CD14-positive monocyte (primary cell): Measurements from ENCODE around the gene GGA2. TPM values are rescaled to one million over a fixed set of nuclear protein-coding genes. Genes with fewer than 3 reads are reported as not detected.
"Not testable (repeated sequence)": the region's sequence is repeated elsewhere in the genome, so short reads cannot be mapped to it uniquely, and the experiment has no call there.

Experiments
- DNase-seq, 3 donors: peaks; one replicate each; pipeline ENCODE4 v3.0.0-alpha.2; 2011 to 2022
- H2AFZ ChIP-seq: 2 replicates; pipeline ENCODE4 v1.6.0; 2012; ENCODE audit warnings: mild to moderate bottlenecking, low read depth, low read length, inconsistent platforms; ENCODE audit not compliant: insufficient read depth, poor library complexity, severe bottlenecking
- H3K27ac ChIP-seq, 2 donors: 1 replicate in 1 of 2; 2 replicates in 1 of 2; pipeline ENCODE4 v1.5.1; 2012 to 2013; ENCODE audit warnings: low read length in 2 of 2, control low read depth in 1 of 2, inconsistent platforms in 1 of 2, low read depth in 1 of 2, mild to moderate bottlenecking in 1 of 2
- H3K27me3 ChIP-seq, 2 donors: one replicate each; pipeline versions ENCODE4 v1.6.0 to v1.6.1; 2011 to 2013; ENCODE audit warnings: low read length in 2 of 2; ENCODE audit not compliant: control insufficient read depth in 2 of 2, insufficient read depth in 2 of 2
- H3K36me3 ChIP-seq, 2 donors: replicated peaks in 1 of 2; 1 replicate in 1 of 2; 2 replicates in 1 of 2; pipeline versions ENCODE4 v1.5.1 to v1.6.1; 2012 to 2013; ENCODE audit warnings: low read length in 2 of 2, control low read depth in 1 of 2, inconsistent platforms in 1 of 2, mild to moderate bottlenecking in 1 of 2; ENCODE audit not compliant: insufficient read depth in 2 of 2, control insufficient read depth in 1 of 2
- H3K4me1 ChIP-seq, 2 donors: 1 replicate in 1 of 2; 2 replicates in 1 of 2; pipeline versions ENCODE4 v1.5.1 to v1.6.1; 2012 to 2013; ENCODE audit warnings: low read length in 2 of 2, control low read depth in 1 of 2, inconsistent platforms in 1 of 2, mild to moderate bottlenecking in 1 of 2, moderate library complexity in 1 of 2; ENCODE audit not compliant: insufficient read depth in 2 of 2, control insufficient read depth in 1 of 2
- H3K4me2 ChIP-seq: replicated peaks from 2 replicates; pipeline ENCODE3; 2012; ENCODE audit warnings: low read length, moderate library complexity, mild to moderate bottlenecking; ENCODE audit not compliant: poor library complexity, severe bottlenecking; ENCODE audit errors: extremely low read depth
- H3K4me3 ChIP-seq, 3 experiments: fragments of 200-600 bp in 1 of 3; sonication (generic) in 1 of 3; replicated peaks in 1 of 3; 1 replicate in 2 of 3; 2 replicates in 1 of 3; pipeline ENCODE4 v1.5.1; 2011 to 2013; ENCODE audit warnings: low read length in 3 of 3, mild to moderate bottlenecking in 3 of 3, control low read depth in 2 of 3, low read depth in 2 of 3, inconsistent platforms in 1 of 3, moderate library complexity in 1 of 3
- H3K79me2 ChIP-seq: 2 replicates; pipeline ENCODE4 v1.6.0; 2012; ENCODE audit warnings: mild to moderate bottlenecking, control low read depth, inconsistent platforms, low read length, moderate library complexity; ENCODE audit not compliant: insufficient read depth
- H3K9ac ChIP-seq: 2 replicates; pipeline ENCODE4 v1.6.0; 2017; ENCODE audit warnings: low read length, mild to moderate bottlenecking; ENCODE audit not compliant: insufficient read depth, poor library complexity, severe bottlenecking
- H3K9me3 ChIP-seq, 2 donors: replicated peaks in 1 of 2; 1 replicate in 1 of 2; 2 replicates in 1 of 2; pipeline versions ENCODE4 v1.5.1 to v1.6.1; 2012 to 2013; ENCODE audit warnings: low read length in 2 of 2, control low read depth in 1 of 2; ENCODE audit not compliant: control insufficient read depth in 1 of 2, insufficient read depth in 1 of 2
- H4K20me1 ChIP-seq: 2 replicates; pipeline ENCODE4 v1.6.0; 2012; ENCODE audit warnings: mild to moderate bottlenecking, low read length, control low read depth, moderate library complexity; ENCODE audit not compliant: insufficient read depth
- H3K27ac Mint-ChIP-seq, 7 donors: one replicate each; pipeline ENCODE4 v1.8.0; 2020; ENCODE audit warnings: mild to moderate bottlenecking in 7 of 7, mixed read lengths in 7 of 7, moderate library complexity in 6 of 7, inconsistent platforms in 2 of 7
- H3K27me3 Mint-ChIP-seq, 3 donors: one replicate each; pipeline ENCODE4 v1.8.0; 2021 to 2022; ENCODE audit warnings: low read depth in 3 of 3, mild to moderate bottlenecking in 3 of 3, mixed read lengths in 3 of 3, moderate library complexity in 3 of 3, inconsistent platforms in 1 of 3
- H3K36me3 Mint-ChIP-seq, 2 donors: one replicate each; pipeline ENCODE4 v1.8.0; 2020; ENCODE audit warnings: mixed read lengths in 2 of 2, inconsistent platforms in 1 of 2, mild to moderate bottlenecking in 1 of 2
- H3K4me1 Mint-ChIP-seq: one replicate; pipeline ENCODE4 v1.8.0; 2020; ENCODE audit warnings: mild to moderate bottlenecking, mixed read lengths
- H3K4me3 Mint-ChIP-seq, 2 donors: one replicate each; pipeline ENCODE4 v1.8.0; 2020; ENCODE audit warnings: mild to moderate bottlenecking in 2 of 2, mixed read lengths in 2 of 2, moderate library complexity in 1 of 2
- H3K9me3 Mint-ChIP-seq, 7 donors: one replicate each; pipeline ENCODE4 v1.8.0; 2020 to 2022; ENCODE audit warnings: mixed read lengths in 7 of 7, mild to moderate bottlenecking in 6 of 7, moderate library complexity in 6 of 7, inconsistent platforms in 2 of 7
- WGBS: methylation state at CpG from one replicate; pipeline ENCODE4 v1.1.5; 2013; ENCODE audit warnings: missing lambda C conversion rate; ENCODE audit not compliant: insufficient coverage; 5-methylcytosine and 5-hydroxymethylcytosine counted together
- intact Hi-C, 2 donors: fragments of 100-400 bp; cut with micrococcal nuclease; formaldehyde crosslinking; loops; one replicate each; pipeline versions ENCODE4 v1.15.0 to v1.15.1; 2023
- polyA plus RNA-seq, 3 donors: library from polyadenylated mRNA; depleted of rRNA in 1 of 3; unstranded in 2 of 3; stranded (reverse) in 1 of 3; fragments of 300-500 nt in 2 of 3; fragments of >200 nt in 1 of 3; fragmentation: Illumina TruSeq in 2 of 3; gene quantifications; 1 replicate in 2 of 3; 2 replicates in 1 of 3; pipeline ENCODE4 v1.2.3, GENCODE V29; 2012 to 2021
- TF ChIP-seq, protein P1 (sequence below): fragments of 200-600 bp; IDR thresholded peaks from one replicate; pipeline ENCODE4 v1.8.0; 2022; ENCODE audit warnings: antibody characterized with exemption, mild to moderate bottlenecking

Gene GGA2
- polyA plus RNA-seq, 3 donors, result 37.5 to 55.4 (median 49.5) TPM

DNA sequence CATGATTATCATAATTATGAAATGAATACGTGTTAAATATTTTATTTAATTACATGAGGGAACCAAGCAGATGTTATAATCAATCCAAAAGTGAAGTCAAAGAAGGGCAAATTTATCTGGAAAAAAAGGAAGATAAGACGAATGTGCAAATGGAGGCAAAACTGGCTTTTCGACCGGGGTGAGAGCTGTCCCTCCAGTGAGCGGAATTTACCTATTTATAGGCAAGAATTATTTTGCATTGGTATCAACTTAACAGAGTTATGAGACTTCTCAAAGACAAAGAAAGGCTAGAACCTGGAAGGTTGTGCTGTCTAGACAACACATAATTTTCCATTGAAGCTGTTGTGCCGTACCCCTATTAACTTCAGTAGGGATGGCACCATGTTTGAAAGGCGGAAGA, 1.4 kb upstream of the GGA2 start:
- Histone ChIP-seq H4K20me1 (peaks cover 32% of the 10 kb centered on the region), H3K79me2 (peaks cover 42% of the 10 kb centered on the region), H3K4me1 (peaks cover 34 to 38% of the 10 kb centered on the region in 2 donors), H3K4me3 (no peak overlapping the region), H3K27me3 (no peaks in the 10 kb centered on the region), H3K36me3 (peaks cover 0 to 2% of the 10 kb centered on the region in 2 donors), H3K4me2 (no peak overlapping the region), H3K27ac (no peak overlapping the region), H3K9ac (no peak overlapping the region), H2AFZ (no peak overlapping the region), H3K9me3 (no peaks in the 10 kb centered on the region)
- Mint-ChIP-seq H3K27me3 (peaks cover 0 to 4% (median 0%) of the 10 kb centered on the region in 3 donors), H3K27ac (peak overlapping the region in 1 of 7 donors; percentile 41), H3K4me3 (peak overlapping the region in 1 of 2 donors; percentile 56), H3K9me3 (peaks cover 0 to 2% (median 0%) of the 10 kb centered on the region in 7 donors), H3K4me1 (peaks cover 34% of the 10 kb centered on the region), H3K36me3 (peaks cover 3 to 9% of the 10 kb centered on the region in 2 donors)
- TF ChIP-seq, protein P1, sequence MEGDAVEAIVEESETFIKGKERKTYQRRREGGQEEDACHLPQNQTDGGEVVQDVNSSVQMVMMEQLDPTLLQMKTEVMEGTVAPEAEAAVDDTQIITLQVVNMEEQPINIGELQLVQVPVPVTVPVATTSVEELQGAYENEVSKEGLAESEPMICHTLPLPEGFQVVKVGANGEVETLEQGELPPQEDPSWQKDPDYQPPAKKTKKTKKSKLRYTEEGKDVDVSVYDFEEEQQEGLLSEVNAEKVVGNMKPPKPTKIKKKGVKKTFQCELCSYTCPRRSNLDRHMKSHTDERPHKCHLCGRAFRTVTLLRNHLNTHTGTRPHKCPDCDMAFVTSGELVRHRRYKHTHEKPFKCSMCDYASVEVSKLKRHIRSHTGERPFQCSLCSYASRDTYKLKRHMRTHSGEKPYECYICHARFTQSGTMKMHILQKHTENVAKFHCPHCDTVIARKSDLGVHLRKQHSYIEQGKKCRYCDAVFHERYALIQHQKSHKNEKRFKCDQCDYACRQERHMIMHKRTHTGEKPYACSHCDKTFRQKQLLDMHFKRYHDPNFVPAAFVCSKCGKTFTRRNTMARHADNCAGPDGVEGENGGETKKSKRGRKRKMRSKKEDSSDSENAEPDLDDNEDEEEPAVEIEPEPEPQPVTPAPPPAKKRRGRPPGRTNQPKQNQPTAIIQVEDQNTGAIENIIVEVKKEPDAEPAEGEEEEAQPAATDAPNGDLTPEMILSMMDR, result no peak
- intact Hi-C loops, result loop anchor here in 1 of 2 donors (10.0 kb wide), 1 partner anchor 133 kb away; the partner anchor contains the start of genes DCTN5 and PALB2
- WGBS, result 80% methylated on average over 3 of the region's 7 CpGs
- no peak for DNase-seq

DNA sequence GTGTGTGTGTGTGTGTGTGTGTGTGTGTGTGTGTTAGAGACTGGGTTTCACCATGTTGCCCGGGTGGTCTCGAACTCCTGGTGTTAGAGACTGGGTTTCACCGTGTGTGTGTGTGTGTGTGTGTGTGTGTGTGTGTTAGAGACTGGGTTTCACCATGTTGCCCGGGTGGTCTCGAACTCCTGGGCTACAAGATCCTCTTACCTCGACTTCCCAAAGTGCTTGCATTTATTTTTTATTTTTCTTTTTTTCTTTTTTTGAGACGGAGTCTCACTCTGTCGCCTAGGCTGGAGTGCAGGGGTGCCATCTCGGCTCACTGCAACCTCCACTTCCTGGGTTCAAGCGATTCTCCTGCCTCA, 599 bp upstream of the GGA2 start:
- DNase-seq, result not testable (repeated sequence)
- intact Hi-C loops, result loop anchor here in 1 of 2 donors (10.0 kb wide), 1 partner anchor 134 kb away; the partner anchor contains the start of genes DCTN5 and PALB2

More for the DNA sequence above, 599 bp upstream of the GGA2 start:
- peaks cover 11 to 16% of the 10 kb centered on the region in 2 donors for H3K36me3 Mint-ChIP-seq
- WGBS, result 70% methylated on average over 4 of the region's 10 CpGs
- H4K20me1 ChIP-seq, result peaks cover 40% of the 10 kb centered on the region
- not testable (repeated sequence) for H3K9me3 ChIP-seq, H3K27me3 Mint-ChIP-seq, H3K36me3 ChIP-seq, H3K27me3 ChIP-seq, H3K9me3 Mint-ChIP-seq
- peak overlapping the region; percentile 83 for H3K4me2 ChIP-seq
- H3K27ac Mint-ChIP-seq, result peak overlapping the region; percentile 57 to 94 (median 88)
- peak overlapping the region; percentile 95 for H2AFZ ChIP-seq
- peak overlapping the region; percentile 84 for H3K9ac ChIP-seq
- peak overlapping the region; percentile 59 to 98 (median 94) for H3K4me3 ChIP-seq
- H3K27ac ChIP-seq, result peak overlapping the region in 1 of 2 donors; percentile 85
- peaks cover 37 to 40% of the 10 kb centered on the region in 2 donors for H3K4me1 ChIP-seq
- H3K4me1 Mint-ChIP-seq, result peaks cover 37% of the 10 kb centered on the region
- H3K79me2 ChIP-seq, result peaks cover 51% of the 10 kb centered on the region
- H3K4me3 Mint-ChIP-seq, result peak overlapping the region; percentile 85 to 92
